Uterus (tissue), 4 donors: Measurements from ENCODE around the gene IFT20. TPM values are rescaled to one million over a fixed set of nuclear protein-coding genes. Genes with fewer than 3 reads are reported as not detected.

Experiments
- DNase-seq, 2 donors: peaks; one replicate each; pipeline ENCODE4 v3.0.0-alpha.2; 2019 to 2020
- H3K27ac ChIP-seq, 2 donors: fragments of 200-600 bp; sonication (generic); 1 replicate in 1 of 2; 2 replicates in 1 of 2; pipeline ENCODE4 v1.5.1; 2016 to 2018
- H3K27me3 ChIP-seq, 2 donors: fragments of 200-600 bp; sonication (generic); one replicate each; pipeline ENCODE4 v1.5.1; 2018 to 2019; ENCODE audit warnings: control low read depth in 1 of 2
- H3K36me3 ChIP-seq, 2 donors: fragments of 200-600 bp; sonication (generic); one replicate each; pipeline ENCODE4 v1.5.1; 2019; ENCODE audit warnings: control low read depth in 1 of 2
- H3K4me1 ChIP-seq, 2 donors: fragments of 200-600 bp; sonication (generic); one replicate each; pipeline ENCODE4 v1.5.1; 2018 to 2019; ENCODE audit warnings: control low read depth in 1 of 2
- H3K4me3 ChIP-seq, 2 donors: fragments of 200-600 bp; sonication (generic); 1 replicate in 1 of 2; 2 replicates in 1 of 2; pipeline ENCODE4 v1.5.1; 2018 to 2019; ENCODE audit warnings: mild to moderate bottlenecking in 1 of 2
- H3K9me3 ChIP-seq, 2 donors: fragments of 200-600 bp; sonication (generic); one replicate each; pipeline ENCODE4 v1.5.1; 2019; ENCODE audit warnings: control low read depth in 1 of 2
- CTCF ChIP-seq, 4 experiments: fragments of 200-600 bp in 2 of 4; fragments of 450-650 bp in 2 of 4; sonication (generic) in 2 of 4; IDR thresholded peaks; one replicate each; pipeline ENCODE4 v1.5.1; 2016 to 2019; ENCODE audit warnings: antibody characterized with exemption in 4 of 4, mild to moderate bottlenecking in 2 of 4, moderate library complexity in 1 of 4
- POLR2A ChIP-seq, 2 donors: fragments of 450-650 bp; IDR thresholded peaks; one replicate each; pipeline ENCODE4 v1.6.1; 2016; ENCODE audit warnings: antibody characterized with exemption in 2 of 2, mild to moderate bottlenecking in 1 of 2, moderate library complexity in 1 of 2
- intact Hi-C: fragments of 100-400 bp; cut with DNase I; formaldehyde crosslinking; loops from one replicate; pipeline ENCODE4 v1.15.1; 2023; ENCODE audit warnings: low total_unique reads
- total RNA-seq, 4 donors: library from RNA; depleted of rRNA in 3 of 4; stranded (reverse); fragments of >200 nt in 3 of 4; gene quantifications; one replicate each; pipeline versions ENCODE4 v1.1.0 to v1.2.4, GENCODE V29; 2014 to 2023
- donor health status: DM: yes; HTN: yes; CAD: no.

Gene IFT20
- total RNA-seq, 4 donors from 2014 or later, result 30.5 to 241 (median 59.1) TPM

GRCh38 chr17:28363776-28364650, 28.7 kb upstream of the IFT20 start:
- Histone ChIP-seq H3K27ac (no peak overlapping the region), H3K4me3 (no peak overlapping the region), H3K4me1 (no peaks in the 10 kb centered on the region), H3K9me3 (no peaks in the 10 kb centered on the region), H3K36me3 (no peaks in the 10 kb centered on the region), H3K27me3 (no peaks in the 10 kb centered on the region)
- intact Hi-C loops, result no loop called here
- no peak for DNase-seq
- no peak for TF ChIP-seq POLR2A (IDR thresholded peaks at IDR 0.05)
- TF ChIP-seq CTCF (IDR thresholded peaks at IDR 0.05), result no peak

- H3K9me3 ChIP-seq, result no peaks in the 10 kb centered on the region
- no peaks in the 10 kb centered on the region for H3K36me3 ChIP-seq
- no peaks in the 10 kb centered on the region for H3K27me3 ChIP-seq
- intact Hi-C loops, result no loop called here
- H3K27ac ChIP-seq, result no peak overlapping the region
- TF ChIP-seq POLR2A (IDR thresholded peaks at IDR 0.05) (no peak), CTCF (IDR thresholded peaks at IDR 0.05) (no peak)
- H3K4me1 ChIP-seq, result peaks cover 0 to 4% of the 10 kb centered on the region in 2 donors
- H3K4me3 ChIP-seq, result no peak overlapping the region
- no peak for DNase-seq
These were observed 27.9 kb upstream of the IFT20 start for GRCh38 chr17:28363186-28363585.

- Histone ChIP-seq H3K4me3 (peak overlapping the region; percentile 85 to 95), H3K36me3 (no peaks in the 10 kb centered on the region), H3K4me1 (peaks cover 0 to 13% of the 10 kb centered on the region in 2 donors), H3K27me3 (no peaks in the 10 kb centered on the region), H3K9me3 (no peaks in the 10 kb centered on the region), H3K27ac (peak overlapping the region; percentile 78 to 90)
- DNase-seq, result no peak
- TF ChIP-seq POLR2A (IDR thresholded peaks at IDR 0.05) (no peak), CTCF (IDR thresholded peaks at IDR 0.05) (no peak)
- intact Hi-C loops, result no loop called here
These were observed 22.6 kb upstream of the IFT20 start for GRCh38 chr17:28357901-28358197.

GRCh38 chr17:28357061-28357900, 22.0 kb upstream of the IFT20 start, which contains the start of gene POLDIP2:
Gene POLDIP2 (minus strand): TSS chr17:28357527. CDS start chr17:28357448, 79 bp downstream.
- Histone ChIP-seq H3K4me3 (peak within 1 kb of the TSS; percentile 85 to 95), H3K36me3 (no peaks in the 10 kb centered on the region), H3K27ac (peak within 1 kb of the TSS; percentile 78 to 90), H3K27me3 (no peaks in the 10 kb centered on the region), H3K4me1 (peaks cover 0 to 13% of the 10 kb centered on the region in 2 donors), H3K9me3 (no peaks in the 10 kb centered on the region)
- TF ChIP-seq POLR2A (IDR thresholded peaks at IDR 0.05) (peak; percentile 87 to 94), CTCF (IDR thresholded peaks at IDR 0.05) (peak in 2 of 4 experiments; percentile 2 to 48)
- intact Hi-C loops, result no loop called here
- peak; percentile 93 to 95 for DNase-seq

- Histone ChIP-seq H3K36me3 (no peaks in the 10 kb centered on the region), H3K27ac (no peak overlapping the region), H3K4me3 (no peak overlapping the region), H3K4me1 (no peaks in the 10 kb centered on the region), H3K27me3 (no peaks in the 10 kb centered on the region), H3K9me3 (no peaks in the 10 kb centered on the region)
- DNase-seq, result no peak
- TF ChIP-seq CTCF (IDR thresholded peaks at IDR 0.05) (no peak), POLR2A (IDR thresholded peaks at IDR 0.05) (no peak)
- intact Hi-C loops, result no loop called here
These were observed 15.0 kb upstream of the IFT20 start for GRCh38 chr17:28350271-28350670.
